Measurements from ENCODE around the gene APOBR. TPM values are rescaled to one million over a fixed set of nuclear protein-coding genes. Genes with fewer than 3 reads are reported as not detected.
A peak's percentile ranks its signal among the peaks of the same experiment; 100 is the strongest.

Gene APOBR
- total and polyA plus RNA-seq, 2 of the 13 experiments (the other 11 are each of a cell fraction or from before 2014, with no cell fraction given) = 0.03 TPM; not detected in 1

DNA sequence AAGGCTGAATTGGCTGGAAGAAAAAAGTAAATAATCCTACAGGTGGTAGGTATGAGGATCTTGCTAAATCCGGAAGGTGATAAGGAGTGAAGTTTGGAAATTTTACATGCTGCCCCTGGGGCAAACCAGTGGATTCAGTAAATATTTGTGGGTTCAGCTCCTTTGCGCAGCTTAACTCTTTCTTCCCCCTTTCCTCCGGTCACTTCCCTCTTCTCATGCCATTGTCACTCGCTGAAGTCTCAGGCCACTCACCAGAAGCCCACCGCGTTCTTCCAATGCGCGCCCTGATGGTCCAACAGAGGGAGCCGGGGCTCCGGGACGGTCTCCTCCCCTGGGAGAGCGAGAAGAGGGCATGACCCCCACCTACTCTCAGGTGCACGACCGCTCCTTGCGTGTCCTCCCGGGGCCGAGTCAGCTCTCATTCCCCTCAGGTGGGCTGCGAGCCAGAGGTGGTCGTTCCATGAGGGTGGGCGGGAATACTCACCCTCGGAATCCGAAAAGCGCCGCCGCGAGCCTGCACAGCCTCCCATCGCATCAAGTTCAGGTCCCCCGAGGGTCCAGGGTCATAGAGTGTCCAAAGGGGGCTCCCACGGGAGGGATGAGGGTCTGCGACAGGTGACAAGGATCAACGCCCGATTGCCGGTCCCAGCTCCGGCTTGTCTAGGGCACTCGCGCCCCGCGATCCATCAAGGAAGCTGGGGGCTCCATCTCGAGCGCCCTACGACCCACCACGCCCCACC is 3.0 kb upstream of the APOBR start (continued):
- TF ChIP-seq RARG (CRISPR knock-in tag; IDR thresholded peaks at IDR 0.05; ENCODE audit: low read depth) (no peak), CENPT (CRISPR knock-in tag; IDR thresholded peaks at IDR 0.05; ENCODE audit: low read depth) (no peak), RFX3 (CRISPR knock-in tag; IDR thresholded peaks at IDR 0.05) (no peak), ZNF234 (CRISPR knock-in tag; conservative IDR thresholded peaks at IDR 0.05) (0 out of 2 replicates have a peak, but pooled peaks have one; percentile 2), KDM2A (CRISPR knock-in tag; IDR thresholded peaks at IDR 0.05; ENCODE audit: borderline replicate concordance, low read depth) (peak; percentile 14; the same call in 1 of the 2 replicates), ZNF780A (CRISPR knock-in tag; IDR thresholded peaks at IDR 0.05) (peak; percentile 23; the same call in 1 of the 2 replicates), ZNF232 (CRISPR knock-in tag; IDR thresholded peaks at IDR 0.05; ENCODE audit: borderline replicate concordance) (0 out of 2 replicates have a peak, but pooled peaks have one; percentile 40), ZNF367 (CRISPR knock-in tag; IDR thresholded peaks at IDR 0.05; ENCODE audit: borderline replicate concordance) (0 out of 2 replicates have a peak, but pooled peaks have one; percentile 25)
- TF ChIP-seq, protein P1, sequence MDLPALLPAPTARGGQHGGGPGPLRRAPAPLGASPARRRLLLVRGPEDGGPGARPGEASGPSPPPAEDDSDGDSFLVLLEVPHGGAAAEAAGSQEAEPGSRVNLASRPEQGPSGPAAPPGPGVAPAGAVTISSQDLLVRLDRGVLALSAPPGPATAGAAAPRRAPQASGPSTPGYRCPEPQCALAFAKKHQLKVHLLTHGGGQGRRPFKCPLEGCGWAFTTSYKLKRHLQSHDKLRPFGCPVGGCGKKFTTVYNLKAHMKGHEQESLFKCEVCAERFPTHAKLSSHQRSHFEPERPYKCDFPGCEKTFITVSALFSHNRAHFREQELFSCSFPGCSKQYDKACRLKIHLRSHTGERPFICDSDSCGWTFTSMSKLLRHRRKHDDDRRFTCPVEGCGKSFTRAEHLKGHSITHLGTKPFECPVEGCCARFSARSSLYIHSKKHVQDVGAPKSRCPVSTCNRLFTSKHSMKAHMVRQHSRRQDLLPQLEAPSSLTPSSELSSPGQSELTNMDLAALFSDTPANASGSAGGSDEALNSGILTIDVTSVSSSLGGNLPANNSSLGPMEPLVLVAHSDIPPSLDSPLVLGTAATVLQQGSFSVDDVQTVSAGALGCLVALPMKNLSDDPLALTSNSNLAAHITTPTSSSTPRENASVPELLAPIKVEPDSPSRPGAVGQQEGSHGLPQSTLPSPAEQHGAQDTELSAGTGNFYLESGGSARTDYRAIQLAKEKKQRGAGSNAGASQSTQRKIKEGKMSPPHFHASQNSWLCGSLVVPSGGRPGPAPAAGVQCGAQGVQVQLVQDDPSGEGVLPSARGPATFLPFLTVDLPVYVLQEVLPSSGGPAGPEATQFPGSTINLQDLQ (CRISPR knock-in tag; IDR thresholded peaks at IDR 0.05) = 0 out of 2 replicates have a peak, but pooled peaks have one; percentile 45
- TF ChIP-seq, protein P2, sequence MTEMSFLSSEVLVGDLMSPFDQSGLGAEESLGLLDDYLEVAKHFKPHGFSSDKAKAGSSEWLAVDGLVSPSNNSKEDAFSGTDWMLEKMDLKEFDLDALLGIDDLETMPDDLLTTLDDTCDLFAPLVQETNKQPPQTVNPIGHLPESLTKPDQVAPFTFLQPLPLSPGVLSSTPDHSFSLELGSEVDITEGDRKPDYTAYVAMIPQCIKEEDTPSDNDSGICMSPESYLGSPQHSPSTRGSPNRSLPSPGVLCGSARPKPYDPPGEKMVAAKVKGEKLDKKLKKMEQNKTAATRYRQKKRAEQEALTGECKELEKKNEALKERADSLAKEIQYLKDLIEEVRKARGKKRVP (CRISPR knock-in tag; IDR thresholded peaks at IDR 0.05) = no peak
- TF ChIP-seq, protein P3, sequence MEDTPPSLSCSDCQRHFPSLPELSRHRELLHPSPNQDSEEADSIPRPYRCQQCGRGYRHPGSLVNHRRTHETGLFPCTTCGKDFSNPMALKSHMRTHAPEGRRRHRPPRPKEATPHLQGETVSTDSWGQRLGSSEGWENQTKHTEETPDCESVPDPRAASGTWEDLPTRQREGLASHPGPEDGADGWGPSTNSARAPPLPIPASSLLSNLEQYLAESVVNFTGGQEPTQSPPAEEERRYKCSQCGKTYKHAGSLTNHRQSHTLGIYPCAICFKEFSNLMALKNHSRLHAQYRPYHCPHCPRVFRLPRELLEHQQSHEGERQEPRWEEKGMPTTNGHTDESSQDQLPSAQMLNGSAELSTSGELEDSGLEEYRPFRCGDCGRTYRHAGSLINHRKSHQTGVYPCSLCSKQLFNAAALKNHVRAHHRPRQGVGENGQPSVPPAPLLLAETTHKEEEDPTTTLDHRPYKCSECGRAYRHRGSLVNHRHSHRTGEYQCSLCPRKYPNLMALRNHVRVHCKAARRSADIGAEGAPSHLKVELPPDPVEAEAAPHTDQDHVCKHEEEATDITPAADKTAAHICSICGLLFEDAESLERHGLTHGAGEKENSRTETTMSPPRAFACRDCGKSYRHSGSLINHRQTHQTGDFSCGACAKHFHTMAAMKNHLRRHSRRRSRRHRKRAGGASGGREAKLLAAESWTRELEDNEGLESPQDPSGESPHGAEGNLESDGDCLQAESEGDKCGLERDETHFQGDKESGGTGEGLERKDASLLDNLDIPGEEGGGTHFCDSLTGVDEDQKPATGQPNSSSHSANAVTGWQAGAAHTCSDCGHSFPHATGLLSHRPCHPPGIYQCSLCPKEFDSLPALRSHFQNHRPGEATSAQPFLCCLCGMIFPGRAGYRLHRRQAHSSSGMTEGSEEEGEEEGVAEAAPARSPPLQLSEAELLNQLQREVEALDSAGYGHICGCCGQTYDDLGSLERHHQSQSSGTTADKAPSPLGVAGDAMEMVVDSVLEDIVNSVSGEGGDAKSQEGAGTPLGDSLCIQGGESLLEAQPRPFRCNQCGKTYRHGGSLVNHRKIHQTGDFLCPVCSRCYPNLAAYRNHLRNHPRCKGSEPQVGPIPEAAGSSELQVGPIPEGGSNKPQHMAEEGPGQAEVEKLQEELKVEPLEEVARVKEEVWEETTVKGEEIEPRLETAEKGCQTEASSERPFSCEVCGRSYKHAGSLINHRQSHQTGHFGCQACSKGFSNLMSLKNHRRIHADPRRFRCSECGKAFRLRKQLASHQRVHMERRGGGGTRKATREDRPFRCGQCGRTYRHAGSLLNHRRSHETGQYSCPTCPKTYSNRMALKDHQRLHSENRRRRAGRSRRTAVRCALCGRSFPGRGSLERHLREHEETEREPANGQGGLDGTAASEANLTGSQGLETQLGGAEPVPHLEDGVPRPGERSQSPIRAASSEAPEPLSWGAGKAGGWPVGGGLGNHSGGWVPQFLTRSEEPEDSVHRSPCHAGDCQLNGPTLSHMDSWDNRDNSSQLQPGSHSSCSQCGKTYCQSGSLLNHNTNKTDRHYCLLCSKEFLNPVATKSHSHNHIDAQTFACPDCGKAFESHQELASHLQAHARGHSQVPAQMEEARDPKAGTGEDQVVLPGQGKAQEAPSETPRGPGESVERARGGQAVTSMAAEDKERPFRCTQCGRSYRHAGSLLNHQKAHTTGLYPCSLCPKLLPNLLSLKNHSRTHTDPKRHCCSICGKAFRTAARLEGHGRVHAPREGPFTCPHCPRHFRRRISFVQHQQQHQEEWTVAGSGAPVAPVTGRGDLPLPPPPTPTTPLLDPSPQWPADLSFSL (CRISPR knock-in tag; IDR thresholded peaks at IDR 0.05) = peak; percentile 55; the same call in 1 of the 2 replicates
- TF ChIP-seq, protein P4, sequence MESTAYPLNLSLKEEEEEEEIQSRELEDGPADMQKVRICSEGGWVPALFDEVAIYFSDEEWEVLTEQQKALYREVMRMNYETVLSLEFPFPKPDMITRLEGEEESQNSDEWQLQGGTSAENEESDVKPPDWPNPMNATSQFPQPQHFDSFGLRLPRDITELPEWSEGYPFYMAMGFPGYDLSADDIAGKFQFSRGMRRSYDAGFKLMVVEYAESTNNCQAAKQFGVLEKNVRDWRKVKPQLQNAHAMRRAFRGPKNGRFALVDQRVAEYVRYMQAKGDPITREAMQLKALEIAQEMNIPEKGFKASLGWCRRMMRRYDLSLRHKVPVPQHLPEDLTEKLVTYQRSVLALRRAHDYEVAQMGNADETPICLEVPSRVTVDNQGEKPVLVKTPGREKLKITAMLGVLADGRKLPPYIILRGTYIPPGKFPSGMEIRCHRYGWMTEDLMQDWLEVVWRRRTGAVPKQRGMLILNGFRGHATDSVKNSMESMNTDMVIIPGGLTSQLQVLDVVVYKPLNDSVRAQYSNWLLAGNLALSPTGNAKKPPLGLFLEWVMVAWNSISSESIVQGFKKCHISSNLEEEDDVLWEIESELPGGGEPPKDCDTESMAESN (CRISPR knock-in tag; conservative IDR thresholded peaks at IDR 0.05) = peak; percentile 38; the same call in 1 of the 2 replicates
- TF ChIP-seq, protein P5, sequence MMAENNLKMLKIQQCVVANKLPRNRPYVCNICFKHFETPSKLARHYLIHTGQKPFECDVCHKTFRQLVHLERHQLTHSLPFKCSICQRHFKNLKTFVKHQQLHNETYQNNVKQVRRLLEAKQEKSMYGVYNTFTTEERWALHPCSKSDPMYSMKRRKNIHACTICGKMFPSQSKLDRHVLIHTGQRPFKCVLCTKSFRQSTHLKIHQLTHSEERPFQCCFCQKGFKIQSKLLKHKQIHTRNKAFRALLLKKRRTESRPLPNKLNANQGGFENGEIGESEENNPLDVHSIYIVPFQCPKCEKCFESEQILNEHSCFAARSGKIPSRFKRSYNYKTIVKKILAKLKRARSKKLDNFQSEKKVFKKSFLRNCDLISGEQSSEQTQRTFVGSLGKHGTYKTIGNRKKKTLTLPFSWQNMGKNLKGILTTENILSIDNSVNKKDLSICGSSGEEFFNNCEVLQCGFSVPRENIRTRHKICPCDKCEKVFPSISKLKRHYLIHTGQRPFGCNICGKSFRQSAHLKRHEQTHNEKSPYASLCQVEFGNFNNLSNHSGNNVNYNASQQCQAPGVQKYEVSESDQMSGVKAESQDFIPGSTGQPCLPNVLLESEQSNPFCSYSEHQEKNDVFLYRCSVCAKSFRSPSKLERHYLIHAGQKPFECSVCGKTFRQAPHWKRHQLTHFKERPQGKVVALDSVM (CRISPR knock-in tag; IDR thresholded peaks at IDR 0.05) = peak; percentile 5; the same call in 1 of the 2 replicates

All from HepG2 (cell line).